ENCODE measurements around the gene CLASRP.

The CLASRP gene

GRCh38 chr19:45110851-45111266 lies 72.0 kb downstream of the CLASRP start:
- TF ChIP-seq ZFX (IDR thresholded peaks at IDR 0.05; ENCODE audit: borderline replicate concordance) (no peak), CTCF (IDR thresholded peaks at IDR 0.05) (no peak)
- H3K27ac ChIP-seq, result no peak overlapping the region

GRCh38 chr19:45112111-45112827 lies 73.4 kb downstream of the CLASRP start:
- H3K27ac ChIP-seq, result peak overlapping the region; percentile 82
- TF ChIP-seq CTCF (IDR thresholded peaks at IDR 0.05) (no peak; the same call in 1 of the 2 replicates), ZFX (IDR thresholded peaks at IDR 0.05; ENCODE audit: borderline replicate concordance) (no peak)

GRCh38 chr19:45113628-45114027 lies 74.8 kb downstream of the CLASRP start:
- TF ChIP-seq ZFX (IDR thresholded peaks at IDR 0.05; ENCODE audit: borderline replicate concordance) (no peak), CTCF (IDR thresholded peaks at IDR 0.05) (no peak)
- peak overlapping the region; percentile 82 for H3K27ac ChIP-seq

- peak overlapping the region; percentile 82 for H3K27ac ChIP-seq
- TF ChIP-seq ZFX (IDR thresholded peaks at IDR 0.05; ENCODE audit: borderline replicate concordance) (no peak), CTCF (IDR thresholded peaks at IDR 0.05) (no peak)
Measured at GRCh38 chr19:45114116-45114515, 75.3 kb downstream of the CLASRP start.

- TF ChIP-seq CTCF (IDR thresholded peaks at IDR 0.05) (no peak), ZFX (IDR thresholded peaks at IDR 0.05; ENCODE audit: borderline replicate concordance) (no peak)
Measured at GRCh38 chr19:45115809-45116615, 77.2 kb downstream of the CLASRP start.

GRCh38 chr19:45117167-45117594 lies 78.3 kb downstream of the CLASRP start:
- TF ChIP-seq ZFX (IDR thresholded peaks at IDR 0.05; ENCODE audit: borderline replicate concordance) (no peak), CTCF (IDR thresholded peaks at IDR 0.05) (no peak)
- peak overlapping the region; percentile 82 for H3K27ac ChIP-seq

More at GRCh38 chr19:45115809-45116615, 77.2 kb downstream of the CLASRP start:
- H3K27ac ChIP-seq, result peak overlapping the region; percentile 82

- H3K27ac ChIP-seq, result peak overlapping the region; percentile 82
- TF ChIP-seq ZFX (IDR thresholded peaks at IDR 0.05; ENCODE audit: borderline replicate concordance), result no peak
- TF ChIP-seq CTCF (IDR thresholded peaks at IDR 0.05), result no peak
Measured at GRCh38 chr19:45117671-45118070, 78.8 kb downstream of the CLASRP start.
